HepG2 (cell line): ENCODE measurements around the gene DRD1. TPM values are rescaled to one million over a fixed set of nuclear protein-coding genes. Genes with fewer than 3 reads are reported as not detected.

Experiments used
- ARID5B ChIP-seq: IDR thresholded peaks from 2 replicates; pipeline ENCODE4 v1.4.0; 2020; ENCODE audit warnings: mild to moderate bottlenecking, missing genetic modification reagents
- BCL6 ChIP-seq: IDR thresholded peaks from 2 replicates; pipeline ENCODE4 v1.6.1; 2016; ENCODE audit warnings: missing genetic modification reagents, missing compliant biosample characterization
- ELF1 ChIP-seq: sonication (generic); formaldehyde crosslinking; IDR thresholded peaks from 2 replicates; pipeline ENCODE4 v1.4.0; 2020; ENCODE audit warnings: missing genetic modification reagents
- GATAD2A ChIP-seq: IDR thresholded peaks from 2 replicates; pipeline ENCODE4 v1.6.1; 2016
- HNF4G ChIP-seq, 2 experiments: sonication (generic) in 1 of 2; formaldehyde crosslinking in 1 of 2; IDR thresholded peaks; 2 replicates each; pipeline versions ENCODE4 v1.4.0 to v1.6.1; 2011 to 2020; ENCODE audit warnings: borderline replicate concordance in 2 of 2, low read depth in 2 of 2, mild to moderate bottlenecking in 2 of 2, low read length in 1 of 2, missing genetic modification reagents in 1 of 2, moderate library complexity in 1 of 2
- NKX3-1 ChIP-seq: sonication (generic); formaldehyde crosslinking; IDR thresholded peaks from 2 replicates; pipeline ENCODE4 v1.5.0; 2020; ENCODE audit warnings: missing genetic modification reagents
- PHF8 ChIP-seq: sonication (generic); formaldehyde crosslinking; IDR thresholded peaks from 2 replicates; pipeline ENCODE4 v1.5.0; 2020; ENCODE audit warnings: missing genetic modification reagents
- ZFP90 ChIP-seq: sonication (generic); formaldehyde crosslinking; IDR thresholded peaks from 2 replicates; pipeline ENCODE4 v1.8.0; 2022; ENCODE audit warnings: missing genetic modification reagents, mild to moderate bottlenecking, inconsistent platforms, borderline replicate concordance
- ZNF790 ChIP-seq: sonication (generic); formaldehyde crosslinking; IDR thresholded peaks from 2 replicates; pipeline ENCODE4 v1.8.0; 2022; ENCODE audit warnings: missing genetic modification reagents, mild to moderate bottlenecking, borderline replicate concordance
- polyA plus RNA-seq, 8 experiments: library from polyadenylated mRNA; depleted of rRNA in 3 of 8; stranded (reverse) in 7 of 8; unstranded in 1 of 8; fragments of >200 nt; fragmentation: Illumina TruSeq in 4 of 8; extraction: Trizol in 4 of 8; gene quantifications; 2 replicates each; pipeline versions ENCODE4 v1.2.1 to v1.2.3, GENCODE V29; 2011 to 2016; ENCODE audit warnings: low read depth in 4 of 8, missing spikeins in 1 of 8, mixed read lengths in 1 of 8; ENCODE audit not compliant: insufficient read depth in 1 of 8
- total RNA-seq, 5 experiments: library from RNA; depleted of rRNA; stranded (reverse); fragments of >200 nt; fragmentation: Illumina TruSeq; extraction: Trizol; gene quantifications; 2 replicates each; pipeline ENCODE4 v1.2.3, GENCODE V29; 2016; ENCODE audit warnings: low read depth in 1 of 5
- TF ChIP-seq, protein P1 (sequence below), 2 experiments: IDR thresholded peaks; 2 replicates each; pipeline ENCODE4 v1.6.1; 2011 to 2012; ENCODE audit warnings: low read length in 2 of 2, borderline replicate concordance in 1 of 2, low read depth in 1 of 2, mild to moderate bottlenecking in 1 of 2, moderate library complexity in 1 of 2
- TF ChIP-seq, protein P2 (sequence below): IDR thresholded peaks from 2 replicates; pipeline ENCODE4 v1.6.1; 2016; ENCODE audit warnings: mild to moderate bottlenecking, missing biosample characterization, missing genetic modification reagents
- TF ChIP-seq, protein P3 (sequence below): sonication (generic); formaldehyde crosslinking; IDR thresholded peaks from 2 replicates; pipeline ENCODE4 v1.5.1; 2020; ENCODE audit warnings: mild to moderate bottlenecking, missing genetic modification reagents, moderate library complexity

The DRD1 gene
- total and polyA plus RNA-seq, 2 of the 13 experiments (the other 11 are each of a cell fraction or from before 2014, with no cell fraction given): not detected

DNA sequence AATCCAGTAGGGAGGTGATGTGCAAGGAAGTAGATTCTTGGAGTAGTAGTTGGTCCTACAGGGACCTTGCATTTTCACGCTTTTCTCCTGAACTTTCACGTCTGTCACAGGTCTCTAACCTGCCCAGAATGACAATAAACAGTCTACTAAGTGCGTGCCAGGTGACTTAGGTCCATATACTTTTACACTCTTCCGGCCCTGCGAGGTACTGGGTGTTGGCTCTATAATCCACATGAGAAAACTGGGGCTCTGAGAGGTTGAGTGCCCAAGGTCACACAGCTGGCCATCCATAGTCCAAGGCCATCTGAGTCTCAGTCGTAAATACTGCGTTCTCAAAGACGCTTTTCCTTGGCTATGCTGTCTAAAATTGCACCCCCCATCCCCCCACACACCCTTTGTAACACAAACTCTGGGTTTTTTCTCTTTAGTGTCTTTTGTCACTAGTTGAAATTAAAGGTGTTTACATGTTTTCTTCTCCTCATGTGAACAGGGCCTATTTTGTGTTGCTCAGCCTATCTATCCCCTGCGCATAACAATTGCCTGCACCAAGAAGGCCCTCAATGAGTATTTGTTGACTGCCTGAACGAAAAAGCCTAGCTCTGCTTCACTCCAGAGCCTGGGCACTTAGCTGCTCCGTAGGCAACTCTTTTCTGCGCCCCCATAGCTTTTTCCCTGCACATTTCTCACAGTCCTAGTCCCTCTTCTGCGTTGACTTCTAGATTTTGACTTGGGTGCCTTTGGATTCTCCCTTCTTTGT lies 35.3 kb upstream of the DRD1 start (continued):
- TF ChIP-seq, protein P1, sequence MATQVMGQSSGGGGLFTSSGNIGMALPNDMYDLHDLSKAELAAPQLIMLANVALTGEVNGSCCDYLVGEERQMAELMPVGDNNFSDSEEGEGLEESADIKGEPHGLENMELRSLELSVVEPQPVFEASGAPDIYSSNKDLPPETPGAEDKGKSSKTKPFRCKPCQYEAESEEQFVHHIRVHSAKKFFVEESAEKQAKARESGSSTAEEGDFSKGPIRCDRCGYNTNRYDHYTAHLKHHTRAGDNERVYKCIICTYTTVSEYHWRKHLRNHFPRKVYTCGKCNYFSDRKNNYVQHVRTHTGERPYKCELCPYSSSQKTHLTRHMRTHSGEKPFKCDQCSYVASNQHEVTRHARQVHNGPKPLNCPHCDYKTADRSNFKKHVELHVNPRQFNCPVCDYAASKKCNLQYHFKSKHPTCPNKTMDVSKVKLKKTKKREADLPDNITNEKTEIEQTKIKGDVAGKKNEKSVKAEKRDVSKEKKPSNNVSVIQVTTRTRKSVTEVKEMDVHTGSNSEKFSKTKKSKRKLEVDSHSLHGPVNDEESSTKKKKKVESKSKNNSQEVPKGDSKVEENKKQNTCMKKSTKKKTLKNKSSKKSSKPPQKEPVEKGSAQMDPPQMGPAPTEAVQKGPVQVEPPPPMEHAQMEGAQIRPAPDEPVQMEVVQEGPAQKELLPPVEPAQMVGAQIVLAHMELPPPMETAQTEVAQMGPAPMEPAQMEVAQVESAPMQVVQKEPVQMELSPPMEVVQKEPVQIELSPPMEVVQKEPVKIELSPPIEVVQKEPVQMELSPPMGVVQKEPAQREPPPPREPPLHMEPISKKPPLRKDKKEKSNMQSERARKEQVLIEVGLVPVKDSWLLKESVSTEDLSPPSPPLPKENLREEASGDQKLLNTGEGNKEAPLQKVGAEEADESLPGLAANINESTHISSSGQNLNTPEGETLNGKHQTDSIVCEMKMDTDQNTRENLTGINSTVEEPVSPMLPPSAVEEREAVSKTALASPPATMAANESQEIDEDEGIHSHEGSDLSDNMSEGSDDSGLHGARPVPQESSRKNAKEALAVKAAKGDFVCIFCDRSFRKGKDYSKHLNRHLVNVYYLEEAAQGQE (IDR thresholded peaks at IDR 0.05; ENCODE audit: borderline replicate concordance in 1 of 2, low read depth in 1 of 2, low read length in 2 of 2): 0 out of 4 replicates have a peak, but pooled peaks of 1 of the 2 experiments have one; percentile 3
- TF ChIP-seq, protein P2, sequence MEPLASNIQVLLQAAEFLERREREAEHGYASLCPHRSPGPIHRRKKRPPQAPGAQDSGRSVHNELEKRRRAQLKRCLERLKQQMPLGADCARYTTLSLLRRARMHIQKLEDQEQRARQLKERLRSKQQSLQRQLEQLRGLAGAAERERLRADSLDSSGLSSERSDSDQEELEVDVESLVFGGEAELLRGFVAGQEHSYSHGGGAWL (CRISPR knock-in tag): 0 out of 2 replicates have a peak, but pooled peaks have one; percentile 1
- TF ChIP-seq GATAD2A: peak; percentile 59
- TF ChIP-seq HNF4G (IDR thresholded peaks at IDR 0.05; ENCODE audit: borderline replicate concordance, low read depth, low read length): peak; percentile 43; the same call in 1 of the 2 replicates
- no peak; the same call in 1 of the 2 replicates for TF ChIP-seq HNF4G (CRISPR knock-in tag; IDR thresholded peaks at IDR 0.05; ENCODE audit: borderline replicate concordance, low read depth)
- no peak for TF ChIP-seq BCL6 (CRISPR knock-in tag)
- 0 out of 2 replicates have a peak, but pooled peaks have one; percentile 4 for TF ChIP-seq ZFP90
- TF ChIP-seq, protein P3, sequence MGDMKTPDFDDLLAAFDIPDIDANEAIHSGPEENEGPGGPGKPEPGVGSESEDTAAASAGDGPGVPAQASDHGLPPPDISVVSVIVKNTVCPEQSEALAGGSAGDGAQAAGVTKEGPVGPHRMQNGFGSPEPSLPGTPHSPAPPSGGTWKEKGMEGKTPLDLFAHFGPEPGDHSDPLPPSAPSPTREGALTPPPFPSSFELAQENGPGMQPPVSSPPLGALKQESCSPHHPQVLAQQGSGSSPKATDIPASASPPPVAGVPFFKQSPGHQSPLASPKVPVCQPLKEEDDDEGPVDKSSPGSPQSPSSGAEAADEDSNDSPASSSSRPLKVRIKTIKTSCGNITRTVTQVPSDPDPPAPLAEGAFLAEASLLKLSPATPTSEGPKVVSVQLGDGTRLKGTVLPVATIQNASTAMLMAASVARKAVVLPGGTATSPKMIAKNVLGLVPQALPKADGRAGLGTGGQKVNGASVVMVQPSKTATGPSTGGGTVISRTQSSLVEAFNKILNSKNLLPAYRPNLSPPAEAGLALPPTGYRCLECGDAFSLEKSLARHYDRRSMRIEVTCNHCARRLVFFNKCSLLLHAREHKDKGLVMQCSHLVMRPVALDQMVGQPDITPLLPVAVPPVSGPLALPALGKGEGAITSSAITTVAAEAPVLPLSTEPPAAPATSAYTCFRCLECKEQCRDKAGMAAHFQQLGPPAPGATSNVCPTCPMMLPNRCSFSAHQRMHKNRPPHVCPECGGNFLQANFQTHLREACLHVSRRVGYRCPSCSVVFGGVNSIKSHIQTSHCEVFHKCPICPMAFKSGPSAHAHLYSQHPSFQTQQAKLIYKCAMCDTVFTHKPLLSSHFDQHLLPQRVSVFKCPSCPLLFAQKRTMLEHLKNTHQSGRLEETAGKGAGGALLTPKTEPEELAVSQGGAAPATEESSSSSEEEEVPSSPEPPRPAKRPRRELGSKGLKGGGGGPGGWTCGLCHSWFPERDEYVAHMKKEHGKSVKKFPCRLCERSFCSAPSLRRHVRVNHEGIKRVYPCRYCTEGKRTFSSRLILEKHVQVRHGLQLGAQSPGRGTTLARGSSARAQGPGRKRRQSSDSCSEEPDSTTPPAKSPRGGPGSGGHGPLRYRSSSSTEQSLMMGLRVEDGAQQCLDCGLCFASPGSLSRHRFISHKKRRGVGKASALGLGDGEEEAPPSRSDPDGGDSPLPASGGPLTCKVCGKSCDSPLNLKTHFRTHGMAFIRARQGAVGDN: peak; percentile 1; the same call in 1 of the 2 replicates
- no peak for TF ChIP-seq NKX3-1 (CRISPR knock-in tag)
- TF ChIP-seq PHF8 (CRISPR knock-in tag): peak; percentile 7; the same call in 1 of the 2 replicates
- TF ChIP-seq ARID5B (CRISPR knock-in tag): peak; percentile 61; the same call in 1 of the 2 replicates
- no peak for TF ChIP-seq ZNF790
- no peak for TF ChIP-seq ELF1 (CRISPR knock-in tag)
